ENCODE data around the gene GEMIN4.

DNA sequence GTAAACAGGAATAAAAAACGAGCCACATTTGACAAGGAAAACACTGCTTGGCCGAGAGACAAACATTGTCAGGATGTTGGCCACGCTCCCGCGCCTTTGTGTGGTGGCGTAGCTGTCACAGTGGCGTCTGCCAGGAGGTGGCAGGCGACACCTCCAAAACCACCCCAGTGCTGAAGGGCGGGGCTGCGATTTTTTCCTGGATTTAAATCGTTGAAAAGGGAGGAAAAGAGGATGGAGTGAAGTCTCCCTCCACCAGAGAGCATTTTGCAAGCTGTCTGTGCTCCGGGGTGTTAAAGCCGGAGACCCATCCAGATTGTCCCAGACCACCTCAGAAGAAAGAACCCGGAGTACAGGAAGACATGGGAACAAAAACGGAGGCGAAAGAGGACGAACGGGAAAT lies 42.8 kb upstream of the GEMIN4 start:
- TF ChIP-seq, protein P1, sequence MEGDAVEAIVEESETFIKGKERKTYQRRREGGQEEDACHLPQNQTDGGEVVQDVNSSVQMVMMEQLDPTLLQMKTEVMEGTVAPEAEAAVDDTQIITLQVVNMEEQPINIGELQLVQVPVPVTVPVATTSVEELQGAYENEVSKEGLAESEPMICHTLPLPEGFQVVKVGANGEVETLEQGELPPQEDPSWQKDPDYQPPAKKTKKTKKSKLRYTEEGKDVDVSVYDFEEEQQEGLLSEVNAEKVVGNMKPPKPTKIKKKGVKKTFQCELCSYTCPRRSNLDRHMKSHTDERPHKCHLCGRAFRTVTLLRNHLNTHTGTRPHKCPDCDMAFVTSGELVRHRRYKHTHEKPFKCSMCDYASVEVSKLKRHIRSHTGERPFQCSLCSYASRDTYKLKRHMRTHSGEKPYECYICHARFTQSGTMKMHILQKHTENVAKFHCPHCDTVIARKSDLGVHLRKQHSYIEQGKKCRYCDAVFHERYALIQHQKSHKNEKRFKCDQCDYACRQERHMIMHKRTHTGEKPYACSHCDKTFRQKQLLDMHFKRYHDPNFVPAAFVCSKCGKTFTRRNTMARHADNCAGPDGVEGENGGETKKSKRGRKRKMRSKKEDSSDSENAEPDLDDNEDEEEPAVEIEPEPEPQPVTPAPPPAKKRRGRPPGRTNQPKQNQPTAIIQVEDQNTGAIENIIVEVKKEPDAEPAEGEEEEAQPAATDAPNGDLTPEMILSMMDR (IDR thresholded peaks at IDR 0.05; ENCODE audit: insufficient read depth, low read depth, low read length): peak; percentile 65
- TF ChIP-seq EZH2 (IDR thresholded peaks at IDR 0.05; ENCODE audit: insufficient read depth, low read length): no peak

Measured in astrocyte (in vitro differentiated cells and primary cell).